ENCODE results near the gene TTC24. TPM values are rescaled to one million over a fixed set of nuclear protein-coding genes. Genes with fewer than 3 reads are reported as not detected.

TTC24 gene
- polyA plus RNA-seq, 3 donors, result 0.14 to 0.31 TPM; not detected in 1

DNA sequence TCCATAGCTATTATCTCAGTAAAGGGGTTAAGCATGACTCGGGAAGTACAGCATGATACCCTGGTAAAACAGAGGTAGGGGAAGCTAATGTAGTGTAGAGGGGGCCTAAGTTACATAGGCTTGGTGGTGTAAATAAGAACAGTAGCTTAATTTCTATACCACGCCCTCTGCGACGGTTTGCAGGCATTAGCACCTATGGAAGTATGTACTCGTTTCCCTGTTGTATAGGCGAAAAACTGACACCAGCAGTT, 11.6 kb downstream of the TTC24 start:
- H3K9ac ChIP-seq (ENCODE audit: insufficient read depth, low read length, poor library complexity, severe bottlenecking), result peak overlapping the region; percentile 79
- H3K36me3 ChIP-seq (replicated peaks in 1 of 2; ENCODE audit: control insufficient read depth in 1 of 2, insufficient read depth in 2 of 2, low read length in 2 of 2), result peaks cover 16 to 29% of the 10 kb centered on the region in 2 donors
- DNase-seq, result no peak
- peak overlapping the region; percentile 95 for H3K4me2 ChIP-seq (replicated peaks; ENCODE audit: extremely low read depth, low read length, poor library complexity, severe bottlenecking)
- H3K4me3 ChIP-seq (replicated peaks in 1 of 3; ENCODE audit: low read depth in 2 of 3, low read length in 3 of 3), result peak overlapping the region; percentile 63 to 88 (median 70)
- Mint-ChIP-seq H3K4me1 (peaks cover 17% of the 10 kb centered on the region), H3K27ac (peak overlapping the region; percentile 75 to 93 (median 91)), H3K4me3 (peak overlapping the region; percentile 82 to 93), H3K27me3 (ENCODE audit: low read depth in 3 of 3) (peaks cover 0 to 2% (median 0%) of the 10 kb centered on the region in 3 donors), H3K36me3 (peaks cover 21 to 25% of the 10 kb centered on the region in 2 donors), H3K9me3 (no peaks in the 10 kb centered on the region)
- no peak for TF ChIP-seq CTCF (IDR thresholded peaks at IDR 0.05)
- peaks cover 9% of the 10 kb centered on the region for H3K79me2 ChIP-seq (ENCODE audit: insufficient read depth, low read length)
- no peaks in the 10 kb centered on the region for H4K20me1 ChIP-seq (ENCODE audit: insufficient read depth, low read length)
- peaks cover 14 to 20% of the 10 kb centered on the region in 2 donors for H3K4me1 ChIP-seq (ENCODE audit: control insufficient read depth in 1 of 2, insufficient read depth in 2 of 2, low read length in 2 of 2)
- no CpG with 5 or more reads among the region's 6 CpGs for WGBS (ENCODE audit: insufficient coverage)
- H2AFZ ChIP-seq (ENCODE audit: insufficient read depth, low read depth, low read length, poor library complexity, severe bottlenecking), result peak overlapping the region; percentile 97
- H3K9me3 ChIP-seq (replicated peaks in 1 of 2; ENCODE audit: control insufficient read depth in 1 of 2, insufficient read depth in 1 of 2, low read length in 2 of 2), result no peaks in the 10 kb centered on the region
- intact Hi-C loops (cut with micrococcal nuclease), result loop anchor here in 1 of 2 donors (1.0 kb wide), 1 partner anchor 9 kb away; no protein-coding TSS in a partner anchor
- H3K27ac ChIP-seq (ENCODE audit: low read depth in 1 of 2, low read length in 2 of 2), result peak overlapping the region in 1 of 2 donors; percentile 84
- no peaks in the 10 kb centered on the region for H3K27me3 ChIP-seq (ENCODE audit: control insufficient read depth in 2 of 2, insufficient read depth in 2 of 2, low read length in 2 of 2)

- Histone ChIP-seq H3K4me2 (replicated peaks; ENCODE audit: extremely low read depth, low read length, poor library complexity, severe bottlenecking) (peak within 1 kb of the TSS; percentile 95), H2AFZ (ENCODE audit: insufficient read depth, low read depth, low read length, poor library complexity, severe bottlenecking) (peak within 1 kb of the TSS; percentile 97), H3K79me2 (ENCODE audit: insufficient read depth, low read length) (peaks cover 9% of the 10 kb centered on the region), H3K4me3 (replicated peaks in 1 of 3; ENCODE audit: low read depth in 2 of 3, low read length in 3 of 3) (peak within 1 kb of the TSS; percentile 63 to 88 (median 70)), H3K4me1 (ENCODE audit: control insufficient read depth in 1 of 2, insufficient read depth in 2 of 2, low read length in 2 of 2) (peaks cover 14 to 20% of the 10 kb centered on the region in 2 donors), H3K27me3 (ENCODE audit: control insufficient read depth in 2 of 2, insufficient read depth in 2 of 2, low read length in 2 of 2) (no peaks in the 10 kb centered on the region), H3K36me3 (replicated peaks in 1 of 2; ENCODE audit: control insufficient read depth in 1 of 2, insufficient read depth in 2 of 2, low read length in 2 of 2) (peaks cover 18 to 34% of the 10 kb centered on the region in 2 donors), H4K20me1 (ENCODE audit: insufficient read depth, low read length) (no peaks in the 10 kb centered on the region), H3K27ac (ENCODE audit: low read depth in 1 of 2, low read length in 2 of 2) (peak within 1 kb of the TSS; percentile 25 to 84), H3K9me3 (replicated peaks in 1 of 2; ENCODE audit: control insufficient read depth in 1 of 2, insufficient read depth in 1 of 2, low read length in 2 of 2) (no peaks in the 10 kb centered on the region), H3K9ac (ENCODE audit: insufficient read depth, low read length, poor library complexity, severe bottlenecking) (peak within 1 kb of the TSS; percentile 79)
- WGBS (ENCODE audit: insufficient coverage), result under 1% methylated on average over 60 of the region's 60 CpGs
- Mint-ChIP-seq H3K36me3 (peaks cover 26 to 28% of the 10 kb centered on the region in 2 donors), H3K4me1 (peaks cover 17% of the 10 kb centered on the region), H3K9me3 (no peaks in the 10 kb centered on the region), H3K27me3 (ENCODE audit: low read depth in 3 of 3) (peaks cover 0 to 2% (median 0%) of the 10 kb centered on the region in 3 donors), H3K27ac (peak within 1 kb of the TSS; percentile 75 to 93 (median 91)), H3K4me3 (peak within 1 kb of the TSS; percentile 82 to 93)
- DNase-seq, result peak; percentile 41 to 69 (median 64)
- TF ChIP-seq CTCF (IDR thresholded peaks at IDR 0.05), result no peak
- intact Hi-C loops (cut with micrococcal nuclease), result loop anchor here in 1 of 2 donors (1.0 kb wide), 1 partner anchor 9 kb away; no protein-coding TSS in a partner anchor
These were observed 12.1 kb downstream of the TTC24 start, which contains the start of gene NAXE for GRCh38 chr1:156591432-156592157. NAXE (plus strand) TSS chr1:156591776; CDS start chr1:156591805, 29 bp downstream.
